Measurements from ENCODE around the gene ALKBH3.

ALKBH3 gene

GRCh38 chr11:43894546-43894945 is 13.9 kb downstream of the ALKBH3 start:
- no peak for DNase-seq (ENCODE audit: low read depth in 2 of 2)

DNA sequence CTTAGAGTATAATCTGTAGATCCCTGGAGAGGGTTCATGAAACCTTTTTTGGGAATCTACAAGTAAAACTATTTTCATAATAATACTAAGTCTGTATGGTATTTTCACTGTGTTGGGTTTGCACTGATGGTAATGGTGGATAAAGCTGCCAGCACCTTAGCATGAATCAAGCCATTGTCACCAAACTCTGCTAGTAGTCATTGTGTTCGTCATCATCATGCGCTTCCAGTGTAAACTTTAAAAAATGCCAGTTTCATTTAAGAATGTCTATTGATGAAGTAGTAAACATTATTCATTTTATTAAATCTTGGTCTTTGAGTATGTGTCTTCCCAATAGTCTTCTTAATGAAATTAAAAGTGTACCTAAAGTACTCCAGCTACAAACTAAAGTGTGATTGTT is 15.0 kb downstream of the ALKBH3 start:
- no peak for DNase-seq (ENCODE audit: low read depth in 2 of 2)

DNA sequence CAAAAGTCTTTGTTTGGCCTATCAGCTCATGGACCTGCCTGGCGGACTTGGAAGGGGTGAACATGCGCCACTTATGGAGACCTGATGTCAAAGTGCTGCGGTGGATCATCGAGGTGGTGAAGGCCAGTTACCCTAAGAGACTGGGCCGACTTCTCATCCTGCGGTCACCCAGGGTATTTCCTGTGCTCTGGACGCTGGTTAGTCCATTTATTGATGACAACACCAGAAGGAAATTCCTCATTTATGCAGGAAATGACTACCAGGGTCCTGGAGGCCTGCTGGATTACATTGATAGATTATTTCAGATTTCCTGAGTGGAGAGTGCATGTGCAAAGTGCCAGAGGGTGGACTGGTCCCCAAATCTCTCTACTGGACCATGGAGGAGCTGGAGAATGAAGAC is 17.9 kb downstream of the ALKBH3 start:
- no peak for DNase-seq (ENCODE audit: low read depth in 2 of 2)

DNA sequence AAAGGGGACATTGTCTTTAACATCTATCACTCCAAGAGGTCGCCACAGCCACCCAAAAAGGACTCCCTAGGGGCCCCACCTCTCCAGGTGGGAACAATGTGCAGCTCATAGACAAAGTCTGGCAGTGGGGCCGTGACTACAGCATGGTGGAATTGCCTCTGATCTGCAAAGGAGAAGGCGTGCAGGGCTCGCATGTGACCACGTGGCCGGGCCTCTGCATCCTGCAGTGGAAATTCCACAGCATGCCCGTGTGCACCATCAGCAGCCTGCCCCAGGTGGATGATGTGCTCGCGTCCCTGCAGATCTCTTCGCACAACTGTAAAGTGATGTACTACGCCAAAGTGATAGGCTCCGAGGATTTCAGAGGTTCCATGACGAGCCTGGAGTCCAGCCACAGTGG is 18.5 kb downstream of the ALKBH3 start:
- no peak for DNase-seq (ENCODE audit: low read depth in 2 of 2)

DNA sequence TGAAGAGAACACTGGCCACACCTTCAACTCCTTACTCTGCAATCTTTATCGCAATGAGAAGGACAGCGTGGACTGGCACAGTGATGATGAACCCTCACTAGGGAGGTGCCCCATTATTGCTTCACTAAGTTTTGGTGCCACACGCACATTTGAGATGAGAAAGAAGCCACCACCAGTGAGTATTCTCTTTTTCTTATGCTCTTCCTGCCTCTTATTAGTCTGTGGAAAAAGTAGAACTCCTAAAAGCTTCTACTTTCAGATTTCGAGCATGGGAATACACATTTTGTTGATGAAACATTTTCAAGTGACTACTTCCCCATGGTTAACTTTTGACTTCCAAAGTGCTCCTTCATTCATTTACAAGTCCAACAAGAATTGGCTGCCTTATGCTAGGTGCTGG is 20.9 kb downstream of the ALKBH3 start:
- DNase-seq (ENCODE audit: low read depth in 2 of 2): no peak

GRCh38 chr11:43903078-43903477 is 22.4 kb downstream of the ALKBH3 start:
- DNase-seq (ENCODE audit: low read depth in 2 of 2): no peak

GRCh38 chr11:43903969-43904368 is 23.3 kb downstream of the ALKBH3 start:
- DNase-seq (ENCODE audit: low read depth in 2 of 2): no peak

DNA sequence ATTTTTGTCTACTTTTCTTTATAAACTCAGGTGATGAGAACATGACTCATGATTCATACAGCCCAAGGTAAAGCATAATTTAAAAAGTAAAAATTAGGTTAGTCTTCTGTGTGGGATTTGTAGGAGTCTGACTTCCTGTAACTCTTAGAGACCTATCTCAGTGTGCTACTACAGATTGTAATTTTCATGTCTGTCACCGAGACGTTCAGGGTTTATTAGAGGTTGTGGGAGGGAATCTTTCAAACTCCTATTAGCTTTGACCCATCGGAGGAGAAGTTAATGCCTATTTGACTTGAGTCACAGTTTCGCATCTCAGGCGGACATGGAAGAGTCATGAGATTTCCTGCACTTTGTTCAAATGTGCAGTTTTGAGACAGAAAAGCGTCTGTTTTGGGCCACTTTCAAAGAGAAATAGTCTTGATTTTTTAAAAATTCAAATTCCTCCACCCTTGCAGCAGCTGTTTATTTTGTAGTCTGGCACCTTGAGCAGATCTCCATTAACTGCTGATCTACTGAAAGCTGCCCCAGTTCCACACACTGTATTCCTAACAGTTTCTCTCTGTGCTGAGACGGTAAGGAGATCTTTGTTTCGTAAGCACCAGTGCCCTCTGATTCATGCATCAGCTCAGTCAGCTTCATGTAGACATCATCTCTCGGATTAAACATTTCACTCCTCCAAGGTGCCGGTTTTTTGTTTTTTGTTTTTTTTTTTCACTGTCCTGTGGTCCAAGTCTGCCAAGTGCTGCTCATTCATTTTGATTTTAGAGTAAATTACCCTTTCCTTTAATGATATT is 24.3 kb downstream of the ALKBH3 start:
- DNase-seq (ENCODE audit: low read depth in 2 of 2): no peak

DNA sequence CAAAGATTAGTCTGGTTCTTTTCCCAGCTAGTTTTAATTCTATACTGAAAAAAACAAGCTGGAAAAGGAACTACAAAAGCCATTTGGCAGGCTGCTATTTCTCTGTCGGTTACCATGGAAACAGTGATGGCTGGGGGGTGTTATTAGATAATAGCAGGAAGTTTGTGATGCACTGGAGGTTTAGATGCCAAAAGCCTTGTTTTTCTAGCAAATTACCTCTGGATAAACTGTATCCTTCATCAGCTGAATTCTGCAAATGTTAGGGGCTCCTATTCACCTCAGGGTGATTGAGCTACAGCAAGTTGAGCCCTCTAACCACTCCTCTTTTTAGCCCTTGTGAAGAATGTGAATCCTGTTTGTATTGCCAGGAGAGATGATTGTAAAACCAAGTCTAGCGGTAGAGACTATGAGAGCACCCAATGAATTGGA is 25.2 kb downstream of the ALKBH3 start:
- DNase-seq (ENCODE audit: low read depth in 2 of 2): no peak

DNA sequence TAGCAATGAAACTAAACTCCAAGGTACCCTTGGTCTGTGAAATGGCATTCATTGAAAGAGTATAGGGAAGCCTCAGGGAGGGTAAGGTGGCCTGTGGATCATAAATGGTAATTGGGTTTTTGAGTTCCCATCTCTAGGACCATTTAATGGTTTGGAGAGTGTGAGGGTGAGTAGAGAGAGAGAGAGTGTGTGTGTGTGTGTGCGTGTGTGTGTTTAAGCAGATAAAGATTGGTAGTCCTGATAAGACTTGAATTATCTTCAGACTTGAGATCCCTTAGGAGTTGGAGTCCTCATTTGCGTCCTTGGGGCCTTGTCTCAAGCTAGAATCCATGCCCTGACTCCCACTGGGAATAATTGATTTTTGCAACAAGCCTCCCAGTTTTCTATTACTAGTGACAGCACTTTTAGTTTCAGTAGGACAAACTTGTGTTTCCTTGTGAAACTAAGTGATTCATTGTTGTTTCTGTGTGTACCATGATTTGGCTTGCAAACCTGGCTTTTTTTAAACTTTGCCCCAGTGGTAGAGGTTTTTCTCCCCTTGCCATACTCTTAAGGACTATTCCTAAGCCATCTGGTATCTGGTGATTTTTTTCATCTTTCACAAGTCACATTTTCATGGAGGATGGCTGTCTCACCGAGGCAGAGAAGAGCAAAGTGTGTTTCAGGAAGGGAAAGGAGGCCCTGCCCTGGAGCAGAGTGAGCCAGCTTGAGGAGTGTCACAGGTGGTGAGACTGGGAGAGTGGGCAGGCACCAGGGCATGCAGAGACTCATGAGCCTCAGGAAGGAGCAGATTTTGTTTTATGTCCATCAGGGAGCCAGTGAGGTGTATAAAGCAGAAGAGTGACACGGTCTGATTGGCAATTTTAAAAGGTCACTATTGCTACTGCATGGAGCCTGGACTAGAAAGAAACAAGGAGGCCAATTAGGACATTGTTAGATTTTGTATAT is 26.7 kb downstream of the ALKBH3 start:
- no peak for DNase-seq (ENCODE audit: low read depth in 2 of 2)

GRCh38 chr11:43908191-43908590 is 27.6 kb downstream of the ALKBH3 start:
- no peak for DNase-seq (ENCODE audit: low read depth in 2 of 2)

DNA sequence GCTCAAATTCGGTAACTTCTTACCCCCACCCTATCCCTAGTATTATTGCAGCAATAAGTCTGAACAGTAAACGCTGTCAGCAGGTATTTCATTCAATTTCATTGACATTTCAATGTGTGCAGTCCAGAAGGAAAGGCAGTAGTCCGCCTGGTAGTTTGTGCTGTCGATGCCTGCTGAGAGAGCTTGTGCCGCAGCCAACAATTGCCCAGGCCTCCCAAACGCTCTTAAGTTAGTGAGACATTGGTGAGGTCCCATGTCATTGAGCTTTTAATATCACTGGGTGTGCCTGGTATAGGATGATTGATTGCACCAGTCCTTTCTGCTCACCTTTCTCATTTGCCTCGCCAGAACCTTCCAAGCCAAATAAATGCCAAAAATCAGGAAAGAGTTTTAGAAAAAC is 28.1 kb downstream of the ALKBH3 start:
- DNase-seq (ENCODE audit: low read depth in 2 of 2): no peak

DNA sequence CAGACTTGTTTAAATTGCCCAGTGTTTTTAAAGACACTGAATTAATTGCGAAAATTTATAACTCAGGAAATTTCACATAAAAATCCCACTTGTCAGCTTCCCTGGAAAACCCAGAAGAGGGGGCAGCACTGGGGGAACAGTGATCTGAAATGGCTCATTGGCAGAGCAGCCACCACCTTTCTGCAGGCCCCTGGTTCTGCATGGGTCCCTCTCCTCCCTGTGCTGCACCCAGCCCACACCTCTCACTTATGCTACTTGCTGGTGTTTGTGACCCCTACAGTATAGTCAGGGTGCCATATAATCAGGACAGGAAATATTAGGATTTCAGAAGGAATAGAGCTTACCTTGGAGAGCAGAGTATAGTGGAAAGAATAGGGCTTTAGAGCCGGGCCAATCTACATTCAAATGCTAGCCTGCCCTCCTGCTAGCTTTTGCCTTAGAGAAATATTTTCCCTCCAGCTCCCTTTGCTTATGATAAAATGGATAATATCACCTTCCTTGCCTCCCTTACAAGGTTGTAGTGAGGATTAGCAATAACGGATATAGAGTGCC is 33.3 kb downstream of the ALKBH3 start:
- DNase-seq (ENCODE audit: low read depth in 2 of 2): no peak

DNA sequence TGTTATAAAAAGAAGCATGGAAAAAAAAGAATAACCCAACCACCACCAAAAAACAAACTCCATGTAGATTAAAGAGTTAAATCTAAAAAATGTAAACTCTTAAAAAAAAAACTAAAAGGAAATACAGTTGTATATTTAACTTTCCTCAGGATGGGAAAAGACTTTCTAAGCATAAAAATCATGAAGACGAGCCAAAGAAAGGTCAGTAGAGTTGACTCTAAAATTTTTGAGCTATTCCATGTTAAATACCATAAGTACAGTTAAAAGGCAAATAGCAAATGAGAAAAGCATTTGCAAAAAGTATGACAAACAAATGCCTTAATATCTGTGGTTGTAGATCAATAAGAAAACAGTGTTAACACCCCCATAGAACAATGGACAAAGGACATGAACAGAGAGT is 33.8 kb downstream of the ALKBH3 start:
- no peak for DNase-seq (ENCODE audit: low read depth in 2 of 2)

- no peak for DNase-seq (ENCODE audit: low read depth in 2 of 2)
These were observed 36.0 kb downstream of the ALKBH3 start for GRCh38 chr11:43916621-43917020.

GRCh38 chr11:43917851-43918250 is 37.2 kb downstream of the ALKBH3 start:
- DNase-seq (ENCODE audit: low read depth in 2 of 2): no peak

DNA sequence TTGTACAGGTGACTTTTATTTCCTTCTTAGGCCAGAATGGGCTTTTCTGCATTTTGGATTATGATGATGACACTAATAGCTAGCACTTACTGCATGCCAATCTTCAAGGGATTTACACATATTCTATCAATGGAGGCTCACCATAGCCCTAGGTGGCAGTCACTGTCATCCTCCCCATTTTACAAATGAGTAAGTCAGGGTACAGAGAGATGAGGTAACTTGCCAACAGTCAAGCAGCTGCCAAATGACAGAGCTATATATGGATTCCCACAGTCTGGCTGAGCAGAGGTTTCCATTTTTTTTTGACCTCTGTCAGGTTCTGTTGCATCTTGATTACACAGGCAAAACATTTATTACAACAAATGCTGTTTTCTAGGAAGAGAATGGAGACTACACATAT is 38.0 kb downstream of the ALKBH3 start:
- no peak for DNase-seq (ENCODE audit: low read depth in 2 of 2)

- DNase-seq (ENCODE audit: low read depth in 2 of 2): no peak
These were observed 39.4 kb downstream of the ALKBH3 start for GRCh38 chr11:43919852-43920597.

- no peak for DNase-seq (ENCODE audit: low read depth in 2 of 2)
These were observed 40.2 kb downstream of the ALKBH3 start for GRCh38 chr11:43920598-43921419.

- no peak for DNase-seq (ENCODE audit: low read depth in 2 of 2)
These were observed 41.1 kb downstream of the ALKBH3 start for GRCh38 chr11:43921561-43922294.

Data from stimulated activated CD8-positive, alpha-beta memory T cell treated with anti-CD3 and anti-CD28 coated beads, Interleukin-15, amount 100 ng/mL, for 48 hours (primary cell).